Endodermal cell (in vitro differentiated cells): Measurements from ENCODE around the gene TGIF2LY. TPM values are rescaled to one million over a fixed set of nuclear protein-coding genes. Genes with fewer than 3 reads are reported as not detected.
"Not testable (repeated sequence)": the region's sequence is repeated elsewhere in the genome, so short reads cannot be mapped to it uniquely, and the experiment has no call there.

Source experiments
- DNase-seq: peaks from one replicate; pipeline ENCODE4 v3.0.0-alpha.2; 2017
- H3K27ac ChIP-seq: 2 replicates; pipeline ENCODE4 v1.5.1; 2013; ENCODE audit warnings: mild to moderate bottlenecking, low read depth, low read length, moderate library complexity
- H3K27me3 ChIP-seq: 2 replicates; pipeline ENCODE4 v1.6.1; 2013; ENCODE audit warnings: mild to moderate bottlenecking, low read length, moderate library complexity; ENCODE audit not compliant: insufficient read depth, control insufficient read depth, poor library complexity, severe bottlenecking
- H3K36me3 ChIP-seq: 2 replicates; pipeline ENCODE4 v1.7.0; 2013; ENCODE audit warnings: mild to moderate bottlenecking, low read length, moderate library complexity; ENCODE audit not compliant: control insufficient read depth, insufficient read depth
- H3K4me1 ChIP-seq: one replicate; pipeline ENCODE4 v1.7.0; 2013; ENCODE audit warnings: low read length; ENCODE audit not compliant: control insufficient read depth, insufficient read depth
- H3K4me3 ChIP-seq: 2 replicates; pipeline ENCODE4 v1.5.1; 2013; ENCODE audit warnings: mild to moderate bottlenecking, low read length, moderate library complexity
- H3K9ac ChIP-seq: 2 replicates; pipeline ENCODE4 v1.6.1; 2013; ENCODE audit warnings: mild to moderate bottlenecking, low read length, moderate library complexity; ENCODE audit not compliant: poor library complexity, severe bottlenecking; ENCODE audit errors: extremely low read depth
- H3K9me3 ChIP-seq: 2 replicates; pipeline ENCODE4 v1.6.1; 2013; ENCODE audit warnings: mild to moderate bottlenecking, low read length, moderate library complexity; ENCODE audit not compliant: control insufficient read depth
- H3K27ac Mint-ChIP-seq: 2 replicates; pipeline ENCODE4 v1.8.0; 2020; ENCODE audit warnings: mixed read lengths
- H3K27me3 Mint-ChIP-seq: 2 replicates; pipeline ENCODE4 v1.8.0; 2021; ENCODE audit warnings: mild to moderate bottlenecking, mixed read lengths; ENCODE audit not compliant: insufficient read depth
- H3K36me3 Mint-ChIP-seq: 2 replicates; pipeline ENCODE4 v1.8.0; 2020; ENCODE audit warnings: low read depth, mixed read lengths
- H3K4me1 Mint-ChIP-seq: 2 replicates; pipeline ENCODE4 v1.8.0; 2020; ENCODE audit warnings: mixed read lengths
- H3K4me3 Mint-ChIP-seq: 2 replicates; pipeline ENCODE4 v1.8.0; 2020; ENCODE audit warnings: mild to moderate bottlenecking, moderate library complexity, mixed read lengths
- H3K9me3 Mint-ChIP-seq: 2 replicates; pipeline ENCODE4 v1.8.0; 2020; ENCODE audit warnings: mild to moderate bottlenecking, mixed read lengths
- WGBS, 2 experiments: methylation state at CpG; one replicate each; pipeline versions ENCODE4 v1.1.5 to v1.1.7; 2013; ENCODE audit warnings: missing lambda C conversion rate in 2 of 2, mixed read lengths in 1 of 2; ENCODE audit not compliant: insufficient coverage in 1 of 2, insufficient read length in 1 of 2; 5-methylcytosine and 5-hydroxymethylcytosine counted together
- long read RNA-seq, 4 experiments: library from polyadenylated mRNA in 2 of 4; library from RNA in 1 of 4; library from capped mRNA in 1 of 4; stranded (forward) in 3 of 4; unstranded in 1 of 4; transcript quantifications; one replicate each; pipeline ENCODE4 v2.0.0, GENCODE V29; 2020 to 2021; ENCODE audit warnings: inconsistent platforms in 1 of 4
- polyA plus RNA-seq, 2 experiments: library from polyadenylated mRNA; stranded (reverse); fragments of 50-300 nt; gene quantifications; one replicate each; pipeline ENCODE4 v1.2.3, GENCODE V29; 2013
- total RNA-seq, 2 donors: library from RNA; stranded (reverse); fragmentation: NEBNext Ultra II Directional in 1 of 2; extraction: Animal tissue kit (Norgen Biotek cat#: 25700) in 1 of 2; gene quantifications; 2 replicates in 1 of 2; 3 replicates in 1 of 2; pipeline ENCODE4 v1.2.1, GENCODE V29; 2021

TGIF2LY gene
- total RNA-seq, result not detected
- polyA plus RNA-seq (2013, experiment 1 of 2), result not detected
- not detected for polyA plus RNA-seq (2013, experiment 2 of 2)
- long read RNA-seq, experiment 1, result 0 reads
- long read RNA-seq, experiment 2, result 0 reads
- long read RNA-seq, experiment 3, result 0 reads
- long read RNA-seq, experiment 4, result 0 reads

DNA sequence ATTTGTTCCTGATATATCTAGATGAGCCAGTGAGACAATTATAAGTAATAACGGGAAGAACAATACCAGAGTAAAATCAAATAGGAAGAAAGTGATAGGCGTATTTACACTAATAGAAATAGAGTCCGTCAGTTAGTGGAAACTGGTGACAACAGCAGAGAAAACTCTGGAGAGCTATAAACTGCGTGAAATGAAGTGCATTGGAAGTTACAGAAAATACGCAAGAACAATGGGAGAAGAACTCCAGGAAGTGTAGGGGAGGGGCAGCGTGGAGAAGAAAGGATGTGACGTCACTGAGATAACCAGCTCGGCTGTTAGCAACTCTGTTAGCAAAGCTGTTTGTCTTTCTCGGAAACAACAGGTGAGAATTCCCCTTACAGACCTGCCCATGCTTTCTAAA, at the start of gene TGIF2LY:
TSS of gene TGIF2LY (plus strand) at position 301 of the 400 bp plus-strand sequence. CDS start 178 bp downstream, outside the sequence.
- H3K4me1 ChIP-seq, H3K9me3 ChIP-seq, H3K36me3 ChIP-seq, DNase-seq, H3K4me3 ChIP-seq, H3K27me3 Mint-ChIP-seq, H3K9me3 Mint-ChIP-seq, H3K36me3 Mint-ChIP-seq, H3K27ac Mint-ChIP-seq, H3K9ac ChIP-seq, H3K4me1 Mint-ChIP-seq, H3K27me3 ChIP-seq, H3K27ac ChIP-seq, H3K4me3 Mint-ChIP-seq: not testable (repeated sequence)
- 86 to 100% methylated on average over 2 to 8 of the region's 9 CpGs for WGBS, 2 experiments
